HepG2 (cell line): ENCODE data around the gene MTHFD2. TPM values are rescaled to one million over a fixed set of nuclear protein-coding genes. Genes with fewer than 3 reads are reported as not detected.

Experiments
- CAMTA2 ChIP-seq: sonication (generic); formaldehyde crosslinking; IDR thresholded peaks from 2 replicates; pipeline ENCODE4 v1.4.0; 2020; ENCODE audit warnings: mild to moderate bottlenecking, missing genetic modification reagents, borderline replicate concordance
- NR2F6 ChIP-seq, 2 experiments: IDR thresholded peaks; 2 replicates each; pipeline ENCODE4 v1.6.1; 2016; ENCODE audit warnings: antibody characterized with exemption in 1 of 2, mild to moderate bottlenecking in 1 of 2
- POLR2AphosphoS2 ChIP-seq: IDR thresholded peaks from 2 replicates; pipeline ENCODE4 v1.6.1; 2011; ENCODE audit warnings: low read depth, low read length, improper control_type of control experiment
- RNF2 ChIP-seq: fragments of 450-650 bp; conservative IDR thresholded peaks from 2 replicates; pipeline ENCODE4 v1.6.1; 2016; ENCODE audit warnings: low read depth
- SETDB1 ChIP-seq: sonication (generic); formaldehyde crosslinking; IDR thresholded peaks from 2 replicates; pipeline ENCODE4 v1.5.1; 2020; ENCODE audit warnings: missing genetic modification reagents, mild to moderate bottlenecking, borderline replicate concordance
- SP1 ChIP-seq, 2 experiments: fragments of 450-650 bp in 1 of 2; sonication (generic) in 1 of 2; formaldehyde crosslinking in 1 of 2; IDR thresholded peaks; 2 replicates each; pipeline versions ENCODE4 v1.4.0 to v1.6.1; 2016 to 2020; ENCODE audit warnings: missing genetic modification reagents in 1 of 2
- TBL1XR1 ChIP-seq: fragments of 150-350 bp; IDR thresholded peaks from 2 replicates; pipeline ENCODE4 v1.6.1; 2014; ENCODE audit warnings: borderline replicate concordance, low read length; ENCODE audit not compliant: partially characterized antibody
- ZBED4 ChIP-seq: sonication (generic); formaldehyde crosslinking; IDR thresholded peaks from 2 replicates; pipeline ENCODE4 v1.4.0; 2020; ENCODE audit warnings: missing genetic modification reagents, borderline replicate concordance
- ZBTB1 ChIP-seq: sonication (generic); formaldehyde crosslinking; IDR thresholded peaks from 2 replicates; pipeline ENCODE4 v1.4.0; 2020; ENCODE audit warnings: missing genetic modification reagents, borderline replicate concordance
- ZNF556 ChIP-seq: sonication (generic); formaldehyde crosslinking; IDR thresholded peaks from 2 replicates; pipeline ENCODE4 v1.4.0; 2020; ENCODE audit warnings: mild to moderate bottlenecking, missing genetic modification reagents, borderline replicate concordance
- ZSCAN21 ChIP-seq: sonication (generic); formaldehyde crosslinking; IDR thresholded peaks from 2 replicates; pipeline ENCODE4 v1.8.0; 2022; ENCODE audit warnings: mild to moderate bottlenecking, missing genetic modification reagents, moderate library complexity, borderline replicate concordance
- ZSCAN31 ChIP-seq: sonication (generic); formaldehyde crosslinking; IDR thresholded peaks from 2 replicates; pipeline ENCODE4 v1.5.0; 2020; ENCODE audit warnings: low read depth, mild to moderate bottlenecking, missing genetic modification reagents
- polyA plus RNA-seq, 8 experiments: library from polyadenylated mRNA; depleted of rRNA in 3 of 8; stranded (reverse) in 7 of 8; unstranded in 1 of 8; fragments of >200 nt; fragmentation: Illumina TruSeq in 4 of 8; extraction: Trizol in 4 of 8; gene quantifications; 2 replicates each; pipeline versions ENCODE4 v1.2.1 to v1.2.3, GENCODE V29; 2011 to 2016; ENCODE audit warnings: low read depth in 4 of 8, missing spikeins in 1 of 8, mixed read lengths in 1 of 8; ENCODE audit not compliant: insufficient read depth in 1 of 8
- total RNA-seq, 5 experiments: library from RNA; depleted of rRNA; stranded (reverse); fragments of >200 nt; fragmentation: Illumina TruSeq; extraction: Trizol; gene quantifications; 2 replicates each; pipeline ENCODE4 v1.2.3, GENCODE V29; 2016; ENCODE audit warnings: low read depth in 1 of 5
- TF ChIP-seq, protein P1 (sequence below): sonication (generic); formaldehyde crosslinking; IDR thresholded peaks from 2 replicates; pipeline ENCODE4 v1.8.1; 2023; ENCODE audit warnings: mild to moderate bottlenecking, moderate library complexity, missing genetic modification reagents
- TF ChIP-seq, protein P2 (sequence below): sonication (generic); formaldehyde crosslinking; IDR thresholded peaks from 2 replicates; pipeline ENCODE4 v1.4.0; 2020; ENCODE audit warnings: missing genetic modification reagents, borderline replicate concordance
- TF ChIP-seq, protein P3 (sequence below): sonication (generic); formaldehyde crosslinking; IDR thresholded peaks from 2 replicates; pipeline ENCODE4 v1.4.0; 2020; ENCODE audit warnings: missing genetic modification reagents, borderline replicate concordance
- TF ChIP-seq, protein P4 (sequence below): sonication (generic); formaldehyde crosslinking; IDR thresholded peaks from 2 replicates; pipeline ENCODE4 v1.4.0; 2020; ENCODE audit warnings: mild to moderate bottlenecking, missing genetic modification reagents

MTHFD2 gene
- total and polyA plus RNA-seq, 2 of the 13 experiments (the other 11 are each of a cell fraction or from before 2014, with no cell fraction given), result 188 to 269 TPM

GRCh38 chr2:74199275-74199701, 873 bp downstream of the MTHFD2 start (continued):
- TF ChIP-seq RNF2 (no peak), NR2F6 (IDR thresholded peaks at IDR 0.05) (no peak), NR2F6 (CRISPR knock-in tag; IDR thresholded peaks at IDR 0.05) (no peak), ZNF556 (CRISPR knock-in tag) (no peak), ZSCAN21 (CRISPR knock-in tag) (no peak), CAMTA2 (CRISPR knock-in tag) (no peak), ZBTB1 (CRISPR knock-in tag) (no peak), SP1 (IDR thresholded peaks at IDR 0.05) (no peak), SP1 (CRISPR knock-in tag; IDR thresholded peaks at IDR 0.05) (no peak; the same call in 1 of the 2 replicates), ZSCAN31 (CRISPR knock-in tag) (no peak), TBL1XR1 (no peak), POLR2AphosphoS2 (no peak), ZBED4 (CRISPR knock-in tag) (no peak), SETDB1 (CRISPR knock-in tag) (no peak)
- TF ChIP-seq, protein P1, sequence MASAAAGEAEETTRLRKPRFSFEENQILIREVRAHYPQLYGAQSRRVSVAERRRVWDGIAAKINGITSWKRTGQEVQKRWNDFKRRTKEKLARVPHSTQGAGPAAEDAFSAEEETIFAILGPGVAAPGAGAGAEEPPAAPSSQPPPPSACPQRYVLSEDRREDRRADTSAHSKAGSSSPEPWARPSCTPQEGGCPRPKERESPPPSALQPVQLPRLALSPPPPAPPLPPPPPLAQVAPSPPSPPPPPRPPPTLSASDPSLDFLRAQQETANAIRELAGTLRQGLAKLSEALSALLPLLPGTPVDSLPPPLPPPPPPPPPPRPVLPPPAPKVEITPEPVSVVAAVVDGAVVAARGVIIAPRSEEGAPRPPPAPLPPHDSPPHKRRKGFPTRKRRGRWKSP (CRISPR knock-in tag), result no peak
- TF ChIP-seq, protein P2, sequence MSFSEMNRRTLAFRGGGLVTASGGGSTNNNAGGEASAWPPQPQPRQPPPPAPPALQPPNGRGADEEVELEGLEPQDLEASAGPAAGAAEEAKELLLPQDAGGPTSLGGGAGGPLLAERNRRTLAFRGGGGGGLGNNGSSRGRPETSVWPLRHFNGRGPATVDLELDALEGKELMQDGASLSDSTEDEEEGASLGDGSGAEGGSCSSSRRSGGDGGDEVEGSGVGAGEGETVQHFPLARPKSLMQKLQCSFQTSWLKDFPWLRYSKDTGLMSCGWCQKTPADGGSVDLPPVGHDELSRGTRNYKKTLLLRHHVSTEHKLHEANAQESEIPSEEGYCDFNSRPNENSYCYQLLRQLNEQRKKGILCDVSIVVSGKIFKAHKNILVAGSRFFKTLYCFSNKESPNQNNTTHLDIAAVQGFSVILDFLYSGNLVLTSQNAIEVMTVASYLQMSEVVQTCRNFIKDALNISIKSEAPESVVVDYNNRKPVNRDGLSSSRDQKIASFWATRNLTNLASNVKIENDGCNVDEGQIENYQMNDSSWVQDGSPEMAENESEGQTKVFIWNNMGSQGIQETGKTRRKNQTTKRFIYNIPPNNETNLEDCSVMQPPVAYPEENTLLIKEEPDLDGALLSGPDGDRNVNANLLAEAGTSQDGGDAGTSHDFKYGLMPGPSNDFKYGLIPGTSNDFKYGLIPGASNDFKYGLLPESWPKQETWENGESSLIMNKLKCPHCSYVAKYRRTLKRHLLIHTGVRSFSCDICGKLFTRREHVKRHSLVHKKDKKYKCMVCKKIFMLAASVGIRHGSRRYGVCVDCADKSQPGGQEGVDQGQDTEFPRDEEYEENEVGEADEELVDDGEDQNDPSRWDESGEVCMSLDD (CRISPR knock-in tag), result no peak
- TF ChIP-seq, protein P3, sequence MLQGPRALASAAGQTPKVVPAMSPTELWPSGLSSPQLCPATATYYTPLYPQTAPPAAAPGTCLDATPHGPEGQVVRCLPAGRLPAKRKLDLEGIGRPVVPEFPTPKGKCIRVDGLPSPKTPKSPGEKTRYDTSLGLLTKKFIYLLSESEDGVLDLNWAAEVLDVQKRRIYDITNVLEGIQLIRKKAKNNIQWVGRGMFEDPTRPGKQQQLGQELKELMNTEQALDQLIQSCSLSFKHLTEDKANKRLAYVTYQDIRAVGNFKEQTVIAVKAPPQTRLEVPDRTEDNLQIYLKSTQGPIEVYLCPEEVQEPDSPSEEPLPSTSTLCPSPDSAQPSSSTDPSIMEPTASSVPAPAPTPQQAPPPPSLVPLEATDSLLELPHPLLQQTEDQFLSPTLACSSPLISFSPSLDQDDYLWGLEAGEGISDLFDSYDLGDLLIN (CRISPR knock-in tag), result no peak
- TF ChIP-seq, protein P4, sequence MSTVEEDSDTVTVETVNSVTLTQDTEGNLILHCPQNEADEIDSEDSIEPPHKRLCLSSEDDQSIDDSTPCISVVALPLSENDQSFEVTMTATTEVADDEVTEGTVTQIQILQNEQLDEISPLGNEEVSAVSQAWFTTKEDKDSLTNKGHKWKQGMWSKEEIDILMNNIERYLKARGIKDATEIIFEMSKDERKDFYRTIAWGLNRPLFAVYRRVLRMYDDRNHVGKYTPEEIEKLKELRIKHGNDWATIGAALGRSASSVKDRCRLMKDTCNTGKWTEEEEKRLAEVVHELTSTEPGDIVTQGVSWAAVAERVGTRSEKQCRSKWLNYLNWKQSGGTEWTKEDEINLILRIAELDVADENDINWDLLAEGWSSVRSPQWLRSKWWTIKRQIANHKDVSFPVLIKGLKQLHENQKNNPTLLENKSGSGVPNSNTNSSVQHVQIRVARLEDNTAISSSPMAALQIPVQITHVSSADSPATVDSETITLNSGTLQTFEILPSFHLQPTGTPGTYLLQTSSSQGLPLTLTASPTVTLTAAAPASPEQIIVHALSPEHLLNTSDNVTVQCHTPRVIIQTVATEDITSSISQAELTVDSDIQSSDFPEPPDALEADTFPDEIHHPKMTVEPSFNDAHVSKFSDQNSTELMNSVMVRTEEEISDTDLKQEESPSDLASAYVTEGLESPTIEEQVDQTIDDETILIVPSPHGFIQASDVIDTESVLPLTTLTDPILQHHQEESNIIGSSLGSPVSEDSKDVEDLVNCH, result no peak
